Activated CD8-positive, alpha-beta memory T cell treated with anti-CD3 and anti-CD28 coated beads for 36 hours (primary cell): ENCODE data around the gene LCE7A. TPM values are rescaled to one million over a fixed set of nuclear protein-coding genes. Genes with fewer than 3 reads are reported as not detected.

Experiments used
- total RNA-seq, 2 experiments: library from RNA; stranded (reverse); gene quantifications; one replicate each; pipeline ENCODE4 v1.2.3, GENCODE V29; 2021

LCE7A gene
- total RNA-seq, 2 experiments from 2014 or later: not detected

Other genes starting within 250 kb of the LCE7A start
- gene LCE3B, start 246.2 kb upstream of the LCE7A start, total RNA-seq: not detected
- not detected for gene LCE3A, start 236.9 kb upstream of the LCE7A start, total RNA-seq
- not detected for gene LCE2D, start 196.6 kb upstream of the LCE7A start, total RNA-seq
- gene LCE2C, start 184.7 kb upstream of the LCE7A start, total RNA-seq: not detected
- gene LCE2B, start 173.9 kb upstream of the LCE7A start, total RNA-seq: not detected
- not detected for gene LCE2A, start 161.7 kb upstream of the LCE7A start, total RNA-seq
- not detected for gene LCE4A, start 151.8 kb upstream of the LCE7A start, total RNA-seq
- gene KPRP, start 102.0 kb upstream of the LCE7A start, total RNA-seq: not detected
- gene LCE1F, start 84.9 kb upstream of the LCE7A start, total RNA-seq: not detected
- not detected for gene LCE1E, start 73.7 kb upstream of the LCE7A start, total RNA-seq
- gene LCE1D, start 63.3 kb upstream of the LCE7A start, total RNA-seq: not detected
- gene LCE1C, start 53.3 kb upstream of the LCE7A start, total RNA-seq: not detected
- not detected for gene LCE1B, start 48.0 kb upstream of the LCE7A start, total RNA-seq
- gene LCE1A, start 32.5 kb upstream of the LCE7A start, total RNA-seq: not detected
- gene LCE6A, start 17.1 kb upstream of the LCE7A start, total RNA-seq: not detected
- not detected for gene SMCP, start 18.3 kb downstream of the LCE7A start, total RNA-seq
- gene IVL, start 48.5 kb downstream of the LCE7A start, total RNA-seq: not detected
- not detected for gene SPRR5, start 87.2 kb downstream of the LCE7A start, total RNA-seq
- gene SPRR4, start 110.7 kb downstream of the LCE7A start, total RNA-seq: not detected
- gene SPRR1A, start 124.1 kb downstream of the LCE7A start, total RNA-seq: not detected
- gene SPRR3, start 141.8 kb downstream of the LCE7A start, total RNA-seq: not detected
- gene SPRR1B, start 171.2 kb downstream of the LCE7A start, total RNA-seq: not detected
- gene SPRR2D, start 181.1 kb downstream of the LCE7A start, total RNA-seq: not detected
- gene SPRR2A, start 197.5 kb downstream of the LCE7A start, total RNA-seq: not detected
- not detected for gene SPRR2B, start 211.6 kb downstream of the LCE7A start, total RNA-seq
- not detected for gene SPRR2E, start 234.5 kb downstream of the LCE7A start, total RNA-seq